HG02623 (cell line): ENCODE data around the gene RAB4B.
"Not testable (repeated sequence)": the region's sequence is repeated elsewhere in the genome, so short reads cannot be mapped to it uniquely, and the experiment has no call there.

Experiments
- ATAC-seq: cut with Tn5 transposase; IDR thresholded peaks from one replicate; pipeline ENCODE4 v1.9.1; 2021; ENCODE audit warnings: moderate library complexity; ENCODE audit not compliant: unreplicated experiment

RAB4B gene

GRCh38 chr19:40815223-40815622, 37.2 kb downstream of the RAB4B start:
- ATAC-seq = no peak

- ATAC-seq = not testable (repeated sequence)
These were observed 40.7 kb downstream of the RAB4B start for GRCh38 chr19:40818480-40819399.

GRCh38 chr19:40819479-40820234, 41.6 kb downstream of the RAB4B start:
- ATAC-seq = not testable (repeated sequence)

DNA sequence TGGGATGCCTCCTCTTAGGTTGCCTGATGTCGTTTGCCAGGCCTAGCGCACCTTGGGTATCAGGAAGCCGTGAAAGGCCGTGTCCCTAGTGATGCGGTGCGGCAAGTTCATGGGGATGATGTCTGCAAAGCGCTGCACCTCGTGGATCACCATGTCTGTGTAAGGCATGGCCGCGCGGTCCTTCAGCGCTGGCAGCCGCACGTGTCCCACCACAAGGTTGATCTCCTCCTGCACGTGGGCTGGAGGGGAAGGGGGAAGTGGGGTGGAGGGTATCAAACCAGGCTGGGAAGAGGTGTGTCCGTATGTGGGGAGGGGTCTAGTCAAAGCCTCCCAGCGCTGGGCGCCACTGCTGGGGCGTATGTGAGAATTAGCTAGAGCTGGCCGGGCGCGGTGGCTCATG, 44.1 kb downstream of the RAB4B start:
- no peak for ATAC-seq

GRCh38 chr19:40822704-40823553, 44.9 kb downstream of the RAB4B start:
- not testable (repeated sequence) for ATAC-seq

- ATAC-seq = not testable (repeated sequence)
These were observed 46.9 kb downstream of the RAB4B start for GRCh38 chr19:40824916-40825315.

DNA sequence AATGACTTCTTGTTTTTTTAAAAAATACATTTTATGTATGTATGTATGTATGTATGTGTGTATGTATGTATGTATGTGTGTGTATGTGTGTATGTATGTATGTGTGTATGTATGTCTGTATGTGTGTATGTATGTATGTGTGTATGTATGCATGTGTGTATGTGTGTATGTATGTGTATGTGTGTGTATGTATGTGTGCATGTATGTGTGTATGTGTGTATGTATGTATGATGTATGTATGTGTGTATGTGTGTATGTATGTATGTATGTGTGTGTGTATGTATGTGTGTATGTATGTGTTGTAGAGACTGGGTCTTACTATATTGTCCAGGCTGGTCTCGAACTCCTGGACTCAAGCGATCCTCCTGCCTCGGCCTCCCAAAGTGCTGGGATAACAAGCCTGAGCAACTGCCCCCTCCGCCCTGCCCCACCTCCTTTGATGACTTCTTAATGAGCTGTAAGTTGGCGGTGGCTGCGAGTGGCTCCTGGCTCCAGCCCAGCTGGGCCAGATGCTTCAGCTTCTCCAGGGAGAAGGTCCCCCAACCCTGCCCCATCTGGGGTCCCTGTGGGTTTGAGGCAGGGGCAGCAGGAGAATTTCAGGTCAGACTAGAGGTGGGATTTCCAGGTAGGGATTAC, 47.5 kb downstream of the RAB4B start:
- ATAC-seq = not testable (repeated sequence)

- ATAC-seq = not testable (repeated sequence)
These were observed 48.3 kb downstream of the RAB4B start for GRCh38 chr19:40826312-40826698.

- not testable (repeated sequence) for ATAC-seq
These were observed 48.8 kb downstream of the RAB4B start for GRCh38 chr19:40826699-40827385.

GRCh38 chr19:40827386-40828247, 49.6 kb downstream of the RAB4B start:
- ATAC-seq = no peak

GRCh38 chr19:40829205-40829604, 51.2 kb downstream of the RAB4B start:
- no peak for ATAC-seq

GRCh38 chr19:40830741-40831140, 52.7 kb downstream of the RAB4B start:
- not testable (repeated sequence) for ATAC-seq

DNA sequence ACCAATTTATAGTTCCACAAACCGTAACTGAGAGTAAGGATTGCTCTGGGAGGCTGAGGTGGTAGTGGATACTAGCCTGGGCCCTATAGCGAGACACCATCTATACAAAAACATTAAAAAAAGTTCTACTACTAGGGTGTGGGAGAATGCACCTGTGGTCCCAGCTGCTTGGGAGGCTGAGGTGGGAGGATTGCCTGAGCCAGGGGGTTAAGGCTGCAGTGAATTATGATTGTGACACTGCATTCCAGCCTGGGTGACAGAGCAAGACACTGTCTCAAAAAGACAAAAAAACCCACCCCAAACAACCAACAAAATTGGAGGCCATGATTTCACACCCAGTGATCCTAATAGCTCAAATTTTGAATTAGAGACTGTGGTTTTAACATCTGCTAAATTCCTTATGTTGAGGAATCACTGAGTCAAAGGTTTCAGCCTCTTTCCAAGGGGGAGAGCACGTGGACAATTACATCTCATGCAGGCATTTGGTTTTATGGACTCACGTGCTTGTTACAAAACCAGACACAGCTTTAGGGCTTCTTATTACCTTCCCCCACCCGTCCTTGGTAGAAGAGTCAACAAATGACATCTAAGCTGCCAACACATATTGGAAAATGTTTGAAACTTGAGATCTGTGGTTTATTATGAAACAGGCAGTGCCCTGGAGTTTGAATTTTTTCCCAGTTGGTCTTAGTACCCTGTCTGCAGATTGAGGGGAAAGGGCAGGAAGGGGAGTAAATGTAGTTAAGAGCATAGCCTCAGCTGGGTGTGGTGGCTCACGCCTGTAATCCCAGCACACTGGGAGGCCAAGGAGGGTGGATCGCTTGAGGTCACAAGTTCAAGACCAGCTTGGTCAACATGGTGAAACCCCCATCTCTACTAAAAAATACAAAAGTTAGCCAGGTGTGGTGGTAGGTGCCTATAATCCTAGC, 53.7 kb downstream of the RAB4B start:
- no peak for ATAC-seq

- ATAC-seq = not testable (repeated sequence)
These were observed 54.4 kb downstream of the RAB4B start for GRCh38 chr19:40832431-40832790.

GRCh38 chr19:40833728-40834533, 55.9 kb downstream of the RAB4B start:
- ATAC-seq = not testable (repeated sequence)

- ATAC-seq = no peak
These were observed 58.8 kb downstream of the RAB4B start for GRCh38 chr19:40836754-40837429.

DNA sequence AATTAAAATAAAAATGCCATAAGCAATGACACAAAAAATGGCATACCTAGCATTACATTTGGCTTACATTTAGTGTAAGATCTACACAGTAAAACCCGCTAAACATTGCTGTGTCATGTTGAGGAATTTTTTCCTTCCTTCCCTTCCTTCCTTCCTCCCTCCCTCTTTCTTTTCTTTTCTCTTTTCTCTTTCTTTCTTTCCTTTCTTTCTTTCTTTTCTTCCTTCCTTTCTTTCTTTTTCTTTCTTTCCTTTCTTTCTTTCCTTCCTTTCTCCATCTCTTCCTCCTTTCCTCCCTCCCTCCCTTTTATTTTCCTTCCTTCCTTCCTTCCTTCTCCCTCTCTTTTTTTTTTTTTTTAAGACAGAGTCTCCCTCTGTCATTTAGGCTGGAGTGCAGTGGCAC, 60.4 kb downstream of the RAB4B start:
- not testable (repeated sequence) for ATAC-seq
